H1 (cell line): ENCODE measurements around the gene RBM24. TPM values are rescaled to one million over a fixed set of nuclear protein-coding genes. Genes with fewer than 3 reads are reported as not detected.

ENCODE experiments used
- CHD2 ChIP-seq: IDR thresholded peaks from 2 replicates; pipeline ENCODE4 v1.6.1; 2012; ENCODE audit warnings: low read length, improper control_type of control experiment
- CREB1 ChIP-seq: IDR thresholded peaks from 2 replicates; pipeline ENCODE4 v1.6.1; 2012; ENCODE audit warnings: inconsistent platforms
- SP4 ChIP-seq: IDR thresholded peaks from 2 replicates; pipeline ENCODE4 v1.6.1; 2012; ENCODE audit warnings: low read length, inconsistent platforms
- TCF12 ChIP-seq: IDR thresholded peaks from 2 replicates; pipeline ENCODE4 v1.6.1; 2011; ENCODE audit warnings: low read depth, mild to moderate bottlenecking, low read length
- polyA plus RNA-seq, 7 experiments: library from polyadenylated mRNA; depleted of rRNA in 3 of 7; stranded (reverse) in 5 of 7; unstranded in 2 of 7; fragments of >200 nt in 5 of 7; fragments of 200-250 nt in 2 of 7; gene quantifications; 1 replicate in 5 of 7; 2 replicates in 1 of 7; 4 replicates in 1 of 7; pipeline versions ENCODE4 v1.2.1 to v1.2.3, GENCODE V29; 2011 to 2013; ENCODE audit warnings: missing spikeins in 2 of 7, mixed read lengths in 2 of 7
- total RNA-seq: library from RNA; stranded (reverse); fragmentation: NEBNext Ultra II Directional; extraction: Animal tissue kit (Norgen Biotek cat#: 25700); gene quantifications from 2 replicates; pipeline ENCODE4 v1.2.1, GENCODE V29; 2021

The RBM24 gene
- total and polyA plus RNA-seq, 2 of the 8 experiments (the other 6 are each of a cell fraction or from before 2014, with no cell fraction given): 0.52 to 2.6 TPM

DNA sequence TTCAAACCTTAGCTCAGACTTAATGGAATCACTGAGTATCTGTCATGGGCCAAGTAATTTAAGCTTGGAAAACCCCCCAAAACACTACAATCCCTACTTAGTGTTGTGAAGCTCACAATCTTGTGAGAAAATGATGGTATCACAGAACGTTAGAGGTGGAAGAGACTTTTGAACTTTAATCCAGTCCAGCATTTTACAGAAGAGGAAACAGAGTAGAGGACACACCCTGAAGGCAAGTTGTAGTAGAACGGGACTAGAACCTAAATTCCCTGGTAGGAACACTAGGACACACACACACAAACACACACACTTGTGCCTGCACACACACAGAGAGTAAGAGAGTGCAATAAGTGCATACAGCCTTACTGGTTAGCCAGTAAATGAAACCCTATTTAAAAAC, 62.1 kb downstream of the RBM24 start (continued):
- no peak for TF ChIP-seq SP4
- TF ChIP-seq TCF12: no peak
- TF ChIP-seq CHD2: no peak
- no peak for TF ChIP-seq CREB1

Other genes starting within 250 kb of the RBM24 start
- not detected in 2 replicates for gene STMND1, start 179.3 kb upstream of the RBM24 start, total RNA-seq
- not detected in 2 replicates for gene STMND1, start 179.3 kb upstream of the RBM24 start, polyA plus RNA-seq (2011; rRNA removed)
- 8.2 and 10.0 TPM in 2 replicates for gene CAP2, start 112.2 kb downstream of the RBM24 start, total RNA-seq
- 6.4 and 7.2 TPM in 2 replicates for gene CAP2, start 112.2 kb downstream of the RBM24 start, polyA plus RNA-seq (2011; rRNA removed)